Body of pancreas (tissue), 4 donors: Measurements from ENCODE around the gene ASIC3. TPM values are rescaled to one million over a fixed set of nuclear protein-coding genes. Genes with fewer than 3 reads are reported as not detected.

Experiments
- ATAC-seq: fragments of 150-250 bp; one replicate; pipeline ENCODE4 v1.9.1; 2016
- DNase-seq, 4 donors: peaks; one replicate each; pipeline ENCODE4 v3.0.0-alpha.2; 2019
- H3K27ac ChIP-seq, 4 donors: fragments of 200-600 bp; sonication (generic); 1 replicate in 3 of 4; 2 replicates in 1 of 4; pipeline versions ENCODE4 v1.5.1 to v1.6.1; 2016 to 2019; ENCODE audit warnings: mild to moderate bottlenecking in 1 of 4, mixed read lengths in 1 of 4, moderate library complexity in 1 of 4
- H3K27me3 ChIP-seq, 2 donors: fragments of 200-600 bp; sonication (generic); one replicate each; pipeline ENCODE4 v1.6.0; 2016; ENCODE audit warnings: mild to moderate bottlenecking in 1 of 2
- H3K36me3 ChIP-seq, 2 donors: fragments of 200-600 bp; sonication (generic); replicated peaks in 1 of 2; 2 replicates each; pipeline ENCODE4 v1.5.1; 2016; ENCODE audit warnings: low read depth in 2 of 2; ENCODE audit not compliant: insufficient read depth in 1 of 2
- H3K4me1 ChIP-seq: fragments of 200-600 bp; sonication (generic); one replicate; pipeline ENCODE4 v1.6.0; 2016
- H3K4me3 ChIP-seq, 2 donors: fragments of 200-600 bp; sonication (generic); 1 replicate in 1 of 2; 2 replicates in 1 of 2; pipeline ENCODE4 v1.5.1; 2016 to 2019
- H3K9me3 ChIP-seq, 3 donors: fragments of 200-600 bp; sonication (generic); 1 replicate in 2 of 3; 2 replicates in 1 of 3; pipeline ENCODE4 v1.5.1; 2016
- CTCF ChIP-seq, 7 experiments: fragments of 450-650 bp in 4 of 7; fragments of 200-600 bp in 3 of 7; sonication (generic) in 3 of 7; IDR thresholded peaks; one replicate each; pipeline ENCODE4 v1.5.1; 2016 to 2019; ENCODE audit warnings: antibody characterized with exemption in 7 of 7
- POLR2A ChIP-seq, 3 donors: fragments of 450-650 bp; IDR thresholded peaks; one replicate each; pipeline ENCODE4 v1.6.1; 2016; ENCODE audit warnings: antibody characterized with exemption in 3 of 3, mild to moderate bottlenecking in 2 of 3
- WGBS, 2 donors: methylation state at CpG; one replicate each; pipeline ENCODE4 v1.1.5; 2017; 5-methylcytosine and 5-hydroxymethylcytosine counted together
- intact Hi-C: fragments of 100-400 bp; cut with DNase I; formaldehyde crosslinking; loops from one replicate; pipeline ENCODE4 v1.15.1; 2023
- total RNA-seq, 2 donors: library from RNA; depleted of rRNA; stranded (reverse); fragments of >200 nt; gene quantifications; one replicate each; pipeline ENCODE4 v1.1.0, GENCODE V29; 2016

Gene ASIC3
- total RNA-seq, 2 donors from 2014 or later: 0.78 to 1.3 TPM

DNA sequence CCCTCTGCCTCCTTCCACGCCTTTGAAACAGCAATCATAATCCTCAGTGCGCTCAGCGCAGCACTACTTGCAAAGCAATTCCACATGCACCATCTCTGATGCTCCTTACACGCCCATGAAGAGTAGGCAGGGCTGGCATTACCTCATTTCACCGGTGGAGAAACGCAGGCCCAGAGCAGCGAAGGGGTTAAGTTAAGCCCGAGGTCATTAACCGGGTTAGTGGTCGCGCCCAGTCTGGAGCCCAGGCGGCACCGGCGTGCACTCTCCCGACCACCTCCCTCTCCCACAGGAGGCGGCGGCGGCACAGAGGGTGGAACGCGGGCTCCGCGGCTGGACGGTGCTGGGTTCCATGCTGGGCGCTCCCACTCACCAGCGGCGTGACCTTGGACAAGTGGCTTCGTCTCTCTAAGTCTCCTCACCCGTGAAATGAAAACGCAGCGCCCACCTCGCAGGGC lies 31.8 kb downstream of the ASIC3 start:
- ATAC-seq (peak; percentile 19), DNase-seq (no peak)
- no peak for TF ChIP-seq CTCF (IDR thresholded peaks at IDR 0.05)
- intact Hi-C loops: no loop called here
- Histone ChIP-seq H3K9me3 (no peaks in the 10 kb centered on the region), H3K27ac (peak overlapping the region; percentile 76 to 92 (median 90)), H3K36me3 (peaks cover 6 to 9% of the 10 kb centered on the region in 2 donors), H3K27me3 (no peaks in the 10 kb centered on the region), H3K4me1 (peaks cover 68% of the 10 kb centered on the region), H3K4me3 (peak overlapping the region; percentile 79 to 82)
- 0 to 5% methylated on average over 8 to 30 of the region's 31 CpGs for WGBS, 2 donors

DNA sequence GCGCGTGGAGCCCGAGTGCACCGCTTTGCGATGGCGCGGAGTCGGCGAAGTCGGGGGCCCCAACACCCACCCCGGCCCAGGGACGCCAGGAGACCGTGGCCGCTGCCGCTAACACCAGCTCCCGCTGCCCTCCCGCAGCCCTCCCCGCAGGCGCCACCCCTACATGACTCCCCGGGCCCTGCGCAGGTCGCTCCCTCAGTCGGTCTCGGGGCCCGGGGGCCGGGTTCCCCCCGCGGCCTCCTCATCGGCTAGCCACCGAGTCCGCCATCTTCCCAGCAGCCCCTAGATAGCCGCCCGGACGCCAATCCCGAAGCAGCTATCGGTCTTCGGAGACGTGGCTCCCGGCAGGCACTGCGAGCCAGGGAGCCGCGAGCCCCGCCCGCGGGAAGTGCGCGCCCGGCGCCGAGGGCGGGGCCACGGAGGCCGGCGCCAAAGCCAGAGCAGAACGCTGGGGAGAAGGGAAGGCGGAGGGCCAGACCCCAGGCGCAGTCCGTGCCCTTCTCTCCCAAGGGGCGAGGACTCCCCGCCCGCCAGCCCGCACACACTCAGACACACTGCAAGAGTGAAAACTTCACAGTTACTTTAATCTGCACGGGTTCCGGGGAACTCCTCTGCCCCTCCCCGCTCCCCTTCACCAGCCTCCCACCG lies 32.3 kb downstream of the ASIC3 start, which contains the start of gene FASTK:
Gene FASTK, minus strand, starts transcription at position 288 of the 648 bp plus-strand sequence. Its CDS starts 43 bp downstream, at position 245.
- Histone ChIP-seq H3K36me3 (peaks cover 2 to 4% of the 10 kb centered on the region in 2 donors), H3K27ac (peak within 1 kb of the TSS; percentile 76 to 92 (median 90)), H3K27me3 (no peaks in the 10 kb centered on the region), H3K9me3 (no peaks in the 10 kb centered on the region), H3K4me3 (peak within 1 kb of the TSS; percentile 79 to 82), H3K4me1 (peaks cover 74% of the 10 kb centered on the region)
- intact Hi-C loops: no loop called here
- DNase-seq (peak; percentile 89 to 96 (median 93)), ATAC-seq (peak; percentile 88)
- TF ChIP-seq POLR2A (IDR thresholded peaks at IDR 0.05) (peak; percentile 49 to 74 (median 66)), CTCF (IDR thresholded peaks at IDR 0.05) (no peak)
- WGBS, 2 donors: 1 to 29% methylated on average over 4 to 62 of the region's 66 CpGs

DNA sequence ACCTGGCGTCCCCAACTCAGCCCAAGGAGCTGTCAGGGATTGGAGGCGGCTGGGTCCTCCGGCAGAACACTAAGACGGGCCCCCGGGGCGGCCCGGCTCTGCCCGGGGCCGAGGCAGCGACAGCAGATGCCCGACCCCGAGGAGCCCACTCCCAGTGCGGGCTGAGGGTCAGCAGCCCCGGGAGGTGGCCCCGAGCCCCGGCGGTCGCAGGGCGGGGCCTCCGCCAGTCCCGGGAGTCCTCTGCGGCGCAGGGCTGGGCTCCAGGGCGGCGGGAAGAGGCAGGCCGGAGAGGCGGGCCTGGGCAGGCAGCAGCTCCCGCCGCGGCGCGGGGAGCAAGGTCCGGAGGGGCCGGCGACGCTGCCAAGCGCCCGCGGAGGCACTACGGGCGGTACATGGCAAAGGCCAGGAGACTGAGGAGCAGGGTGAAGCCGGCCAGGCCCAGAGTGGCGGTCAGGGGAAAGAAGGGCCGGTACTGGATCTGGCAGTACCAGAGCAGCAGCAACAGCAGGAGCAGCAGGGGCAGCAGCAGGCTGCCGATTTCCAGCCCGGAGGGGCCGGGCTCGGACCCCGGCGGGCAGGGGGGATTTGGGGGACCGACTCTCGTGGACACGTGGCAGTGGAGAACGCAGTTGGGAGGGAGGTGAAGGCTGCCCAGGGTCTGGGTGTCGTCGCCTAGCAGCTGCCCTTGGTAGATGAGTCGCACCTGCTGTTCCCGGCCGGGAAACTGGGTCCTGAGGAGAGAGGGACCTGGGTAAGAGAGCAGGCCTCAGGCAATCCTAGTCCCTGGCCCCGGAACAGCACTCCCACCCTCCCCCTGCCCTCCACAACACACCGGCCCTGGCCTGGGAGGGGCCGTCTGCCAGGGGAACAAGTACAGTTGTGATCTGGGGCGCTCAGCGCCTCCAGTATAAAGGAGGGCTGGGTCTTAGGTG lies 33.1 kb downstream of the ASIC3 start:
- ATAC-seq (peak; percentile 5), DNase-seq (peak in 1 of 4 donors; percentile 52)
- Histone ChIP-seq H3K4me1 (peaks cover 77% of the 10 kb centered on the region), H3K27ac (peak overlapping the region; percentile 76 to 92 (median 90)), H3K4me3 (peak overlapping the region; percentile 10 to 82), H3K9me3 (no peaks in the 10 kb centered on the region), H3K27me3 (no peaks in the 10 kb centered on the region), H3K36me3 (peaks cover 0 to 1% of the 10 kb centered on the region in 2 donors)
- intact Hi-C loops: no loop called here
- WGBS, 2 donors: 23 to 27% methylated on average over 26 to 44 of the region's 64 CpGs
- no peak for TF ChIP-seq POLR2A (IDR thresholded peaks at IDR 0.05)
- TF ChIP-seq CTCF (IDR thresholded peaks at IDR 0.05): no peak

GRCh38 chr7:151082141-151083070 lies 34.1 kb downstream of the ASIC3 start:
- no peaks in the 10 kb centered on the region for H3K9me3 ChIP-seq
- TF ChIP-seq POLR2A (IDR thresholded peaks at IDR 0.05): no peak
- no peak for TF ChIP-seq CTCF (IDR thresholded peaks at IDR 0.05)
- ATAC-seq (no peak), DNase-seq (no peak)
- peak overlapping the region; percentile 82 to 87 for H3K4me3 ChIP-seq
- H3K36me3 ChIP-seq: no peaks in the 10 kb centered on the region
- 20 to 37% methylated on average over 22 to 38 of the region's 42 CpGs for WGBS, 2 donors
- no peaks in the 10 kb centered on the region for H3K27me3 ChIP-seq
- intact Hi-C loops: no loop called here
- peaks cover 72% of the 10 kb centered on the region for H3K4me1 ChIP-seq
- peak overlapping the region; percentile 76 to 92 (median 90) for H3K27ac ChIP-seq
